RKO (cell line): ENCODE data around the gene PSMD5.

Source experiments
- DNase-seq: peaks from one replicate; pipeline ENCODE4 v3.0.0-alpha.2; 2016; ENCODE audit warnings: low spot score

The PSMD5 gene

GRCh38 chr9:120875195-120875565, 32.5 kb upstream of the PSMD5 start:
- DNase-seq, result no peak

GRCh38 chr9:120874226-120875194, 31.8 kb upstream of the PSMD5 start:
- DNase-seq, result no peak

- DNase-seq, result no peak
These were observed 30.8 kb upstream of the PSMD5 start for GRCh38 chr9:120873512-120873911.

GRCh38 chr9:120872791-120873502, 30.2 kb upstream of the PSMD5 start:
- DNase-seq, result no peak

GRCh38 chr9:120870206-120870605, 27.5 kb upstream of the PSMD5 start:
- no peak for DNase-seq

GRCh38 chr9:120869726-120870125, 27.0 kb upstream of the PSMD5 start:
- DNase-seq, result no peak

- DNase-seq, result no peak
These were observed 26.6 kb upstream of the PSMD5 start for GRCh38 chr9:120869360-120869687.

- DNase-seq, result peak; percentile 94
These were observed 26.1 kb upstream of the PSMD5 start for GRCh38 chr9:120868676-120869359.

GRCh38 chr9:120868339-120868675, 25.6 kb upstream of the PSMD5 start:
- no peak for DNase-seq

GRCh38 chr9:120867676-120868338, 25.1 kb upstream of the PSMD5 start:
- no peak for DNase-seq

GRCh38 chr9:120866651-120867050, 23.9 kb upstream of the PSMD5 start:
- DNase-seq, result no peak

GRCh38 chr9:120865809-120866208, 23.1 kb upstream of the PSMD5 start:
- no peak for DNase-seq

GRCh38 chr9:120865176-120865575, 22.5 kb upstream of the PSMD5 start:
- DNase-seq, result no peak

GRCh38 chr9:120864719-120865118, 22.0 kb upstream of the PSMD5 start:
- DNase-seq, result no peak

GRCh38 chr9:120863833-120864232, 21.1 kb upstream of the PSMD5 start:
- no peak for DNase-seq

- DNase-seq, result no peak
These were observed 19.7 kb upstream of the PSMD5 start for GRCh38 chr9:120862452-120862851.

GRCh38 chr9:120861935-120862334, 19.2 kb upstream of the PSMD5 start:
- DNase-seq, result no peak

GRCh38 chr9:120860083-120860482, 17.4 kb upstream of the PSMD5 start:
- DNase-seq, result no peak

- no peak for DNase-seq
These were observed 16.6 kb upstream of the PSMD5 start for GRCh38 chr9:120859361-120859760.

GRCh38 chr9:120857902-120858301, 15.2 kb upstream of the PSMD5 start:
- no peak for DNase-seq

GRCh38 chr9:120857481-120857880, 14.8 kb upstream of the PSMD5 start:
- DNase-seq, result no peak

- no peak for DNase-seq
These were observed 14.0 kb upstream of the PSMD5 start for GRCh38 chr9:120856700-120857099.
